Fibroblast of upper back skin (primary cell): ENCODE data around the gene BMP2.
A peak's percentile ranks its signal among the peaks of the same experiment; 100 is the strongest.

Experiments
- DNase-seq: peaks from one replicate; pipeline ENCODE4 v3.0.0-alpha.2; 2013

BMP2 gene

GRCh38 chr20:6768228-6769140, 998 bp downstream of the BMP2 start:
- no peak for DNase-seq

- DNase-seq: peak; percentile 61
Measured at GRCh38 chr20:6769903-6770785, 2.7 kb downstream of the BMP2 start.

- DNase-seq: no peak
Measured at GRCh38 chr20:6770786-6771100, 3.3 kb downstream of the BMP2 start.

GRCh38 chr20:6780433-6781190, 13.1 kb downstream of the BMP2 start:
- no peak for DNase-seq

- DNase-seq: peak; percentile 41
Measured at GRCh38 chr20:6783752-6784151, 16.3 kb downstream of the BMP2 start.

GRCh38 chr20:6784210-6784631, 16.7 kb downstream of the BMP2 start:
- no peak for DNase-seq

GRCh38 chr20:6784767-6785166, 17.3 kb downstream of the BMP2 start:
- no peak for DNase-seq

- no peak for DNase-seq
Measured at GRCh38 chr20:6786548-6786947, 19.1 kb downstream of the BMP2 start.

GRCh38 chr20:6792789-6793188, 25.3 kb downstream of the BMP2 start:
- DNase-seq: no peak

GRCh38 chr20:6802227-6802626, 34.7 kb downstream of the BMP2 start:
- DNase-seq: no peak

GRCh38 chr20:6806275-6806674, 38.8 kb downstream of the BMP2 start:
- DNase-seq: no peak

GRCh38 chr20:6811262-6812035, 44.0 kb downstream of the BMP2 start:
- no peak for DNase-seq

GRCh38 chr20:6812530-6812929, 45.0 kb downstream of the BMP2 start:
- no peak for DNase-seq

GRCh38 chr20:6814945-6815344, 47.5 kb downstream of the BMP2 start:
- DNase-seq: no peak

- peak; percentile 3 for DNase-seq
Measured at GRCh38 chr20:6818033-6818808, 50.7 kb downstream of the BMP2 start.

GRCh38 chr20:6819599-6819998, 52.1 kb downstream of the BMP2 start:
- DNase-seq: peak; percentile 4

- DNase-seq: no peak
Measured at GRCh38 chr20:6824401-6824800, 56.9 kb downstream of the BMP2 start.

GRCh38 chr20:6827472-6827871, 60.0 kb downstream of the BMP2 start:
- no peak for DNase-seq

- peak; percentile 58 for DNase-seq
Measured at GRCh38 chr20:6828794-6829423, 61.4 kb downstream of the BMP2 start.

- peak; percentile 1 for DNase-seq
Measured at GRCh38 chr20:6829510-6830116, 62.1 kb downstream of the BMP2 start.
